ENCODE measurements around the gene GPR157.
"Not testable (repeated sequence)": the region's sequence is repeated elsewhere in the genome, so short reads cannot be mapped to it uniquely, and the experiment has no call there.

Gene GPR157

DNA sequence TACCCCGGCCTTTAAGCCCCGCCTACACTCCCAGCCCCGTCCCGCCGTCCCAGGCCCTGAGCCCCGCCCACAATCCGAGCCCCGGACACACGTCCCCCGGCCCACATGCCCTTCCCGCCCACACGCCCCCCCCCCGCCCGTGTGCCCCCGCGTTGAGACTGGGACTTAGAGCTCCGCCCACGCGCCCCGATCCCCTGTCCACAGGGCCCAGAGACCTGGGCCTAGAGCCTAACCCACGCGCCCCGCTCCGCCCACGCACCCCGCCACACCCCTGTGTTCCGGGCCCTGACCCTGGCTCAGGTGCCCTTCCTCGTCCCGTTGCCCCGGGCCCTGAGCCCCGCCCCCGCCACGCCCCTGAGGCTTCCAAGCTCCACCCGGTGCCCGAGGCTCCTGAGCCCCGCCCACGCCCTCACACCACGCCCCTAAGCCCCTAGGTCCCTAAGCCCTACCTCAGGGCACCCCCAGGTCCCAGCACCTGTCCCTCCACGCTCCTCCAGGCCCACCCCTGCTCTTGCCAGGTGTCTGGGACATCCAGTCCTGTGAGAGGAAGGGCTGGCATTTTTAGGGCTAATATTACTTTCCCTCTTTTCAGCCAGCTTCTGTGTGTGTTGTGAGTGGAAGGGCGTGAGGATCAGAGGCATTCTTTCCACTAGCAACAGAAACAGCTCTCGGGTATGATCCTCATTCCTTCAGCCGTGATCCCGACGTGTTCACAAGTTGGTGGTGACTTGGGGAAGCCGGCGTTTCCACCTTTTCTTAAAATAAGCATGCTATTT, 552 bp upstream of the GPR157 start:
- H3K27me3 Mint-ChIP-seq: no peaks in the 10 kb centered on the region
- H3K27ac Mint-ChIP-seq: peak overlapping the region; percentile 11
- peaks cover 47% of the 10 kb centered on the region for H3K4me1 Mint-ChIP-seq (ENCODE audit: low read depth)
- H3K36me3 Mint-ChIP-seq: no peaks in the 10 kb centered on the region
- H3K9me3 Mint-ChIP-seq (ENCODE audit: low read depth): no peaks in the 10 kb centered on the region
- peak overlapping the region; percentile 62 for H3K4me3 Mint-ChIP-seq

DNA sequence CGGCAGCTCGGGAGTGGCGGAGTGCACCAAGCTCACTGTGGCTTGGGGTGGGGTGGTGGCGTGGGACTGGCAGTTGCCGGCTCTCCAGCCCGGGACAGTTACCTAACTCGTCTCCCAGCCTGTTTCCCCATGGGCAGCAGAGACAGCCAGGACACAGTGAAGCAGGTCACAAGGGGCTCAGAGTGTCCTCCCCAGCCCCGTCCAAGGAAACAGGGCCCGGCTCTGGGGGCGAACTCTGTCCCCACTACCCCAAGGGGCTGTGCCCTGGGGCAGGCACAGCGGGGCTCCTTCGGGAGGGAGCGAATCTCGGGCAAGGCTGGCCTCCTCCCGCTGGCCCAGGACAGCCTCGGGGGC, 759 bp downstream of the GPR157 start:
- peaks cover 48% of the 10 kb centered on the region for H3K4me1 Mint-ChIP-seq (ENCODE audit: low read depth)
- peak overlapping the region; percentile 30 for H3K27ac Mint-ChIP-seq
- H3K27me3 Mint-ChIP-seq: no peaks in the 10 kb centered on the region
- no peaks in the 10 kb centered on the region for H3K9me3 Mint-ChIP-seq (ENCODE audit: low read depth)
- H3K36me3 Mint-ChIP-seq: no peaks in the 10 kb centered on the region
- H3K4me3 Mint-ChIP-seq: peak overlapping the region; percentile 90

DNA sequence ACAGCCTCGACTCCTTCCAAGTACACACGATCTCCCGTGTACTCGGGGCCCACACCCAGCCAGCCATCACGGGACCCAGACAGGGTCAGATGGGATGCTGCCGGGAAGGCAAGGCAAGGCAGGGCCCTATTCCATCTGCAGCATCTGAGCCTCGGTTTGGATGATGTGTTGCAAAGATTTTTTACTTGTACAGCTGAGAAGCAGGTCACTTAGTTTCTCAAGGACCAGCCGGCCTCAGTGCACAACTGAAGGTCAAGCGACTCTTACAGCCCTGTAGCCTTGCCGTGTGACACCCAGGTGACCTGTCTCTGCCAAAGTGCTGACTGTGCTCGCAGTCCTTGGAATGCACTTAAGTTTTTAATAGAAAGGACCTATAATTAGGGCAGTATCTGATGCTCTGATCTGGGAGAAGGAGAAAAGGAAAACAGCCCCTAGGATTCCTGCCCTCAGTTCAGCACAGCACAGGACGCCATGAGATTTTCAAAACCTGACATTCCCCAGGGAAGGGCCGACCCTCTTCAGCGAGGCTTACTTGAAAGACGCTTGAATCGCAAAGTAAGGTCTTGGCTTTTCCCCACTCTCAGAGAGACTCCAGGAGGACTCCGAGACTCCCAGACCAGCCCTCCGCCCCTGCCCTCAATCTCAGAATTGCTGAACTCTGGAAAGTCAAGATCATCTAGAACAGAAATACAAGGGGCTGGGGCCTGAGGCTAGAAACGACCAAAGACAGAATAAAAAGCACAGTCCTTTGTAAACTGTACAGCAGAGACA, 1.3 kb downstream of the GPR157 start:
- Mint-ChIP-seq H3K4me3 (peak overlapping the region; percentile 90), H3K36me3 (no peaks in the 10 kb centered on the region), H3K27me3 (no peaks in the 10 kb centered on the region), H3K9me3 (ENCODE audit: low read depth) (no peaks in the 10 kb centered on the region), H3K27ac (peak overlapping the region; percentile 30), H3K4me1 (ENCODE audit: low read depth) (peaks cover 51% of the 10 kb centered on the region)

DNA sequence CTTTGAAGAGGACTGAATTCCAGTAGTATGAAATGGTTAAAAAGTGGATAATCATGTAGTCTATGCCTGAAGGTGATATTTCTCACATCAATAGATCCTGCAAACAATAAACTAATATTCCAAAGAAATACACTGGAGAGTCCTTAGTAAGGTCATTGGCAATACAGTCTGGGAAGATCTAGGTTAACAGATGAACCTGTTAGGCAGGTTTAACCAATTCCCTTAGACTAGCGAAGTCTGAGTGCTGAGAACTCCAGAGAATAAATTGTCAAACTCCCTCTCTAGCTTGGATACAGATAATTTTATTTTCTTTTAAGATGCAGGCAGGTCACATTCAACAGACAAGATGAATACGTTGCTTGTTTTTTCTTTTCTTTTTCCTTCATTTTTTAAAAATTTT, 2.4 kb downstream of the GPR157 start:
- Mint-ChIP-seq H3K27me3 (no peaks in the 10 kb centered on the region), H3K36me3 (no peaks in the 10 kb centered on the region), H3K9me3 (ENCODE audit: low read depth) (no peaks in the 10 kb centered on the region), H3K4me1 (ENCODE audit: low read depth) (peaks cover 55% of the 10 kb centered on the region), H3K4me3 (peak overlapping the region; percentile 30), H3K27ac (no peak overlapping the region)

DNA sequence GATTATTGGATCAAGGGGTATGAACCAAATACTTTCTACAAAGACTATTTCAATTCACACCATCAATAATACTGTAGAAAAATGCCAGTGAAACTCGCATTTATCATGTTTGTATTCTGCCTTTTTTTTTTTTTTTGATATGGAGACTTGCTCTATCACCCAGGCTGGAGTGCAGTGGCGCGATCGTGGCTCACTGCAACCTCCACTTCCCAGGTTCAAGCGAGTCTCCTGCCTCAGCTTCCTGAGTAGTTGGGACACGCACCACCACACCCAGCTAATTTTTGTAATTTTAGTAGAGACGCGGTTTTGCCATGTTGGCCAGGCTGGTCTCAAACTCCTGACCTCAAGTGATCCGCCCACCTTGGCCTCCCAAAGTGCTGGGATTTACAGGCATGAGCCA, 3.1 kb downstream of the GPR157 start:
- not testable (repeated sequence) for H3K27ac Mint-ChIP-seq; H3K4me3 Mint-ChIP-seq; H3K36me3 Mint-ChIP-seq; H3K27me3 Mint-ChIP-seq; H3K9me3 Mint-ChIP-seq (ENCODE audit: low read depth)
- peaks cover 54% of the 10 kb centered on the region for H3K4me1 Mint-ChIP-seq (ENCODE audit: low read depth)

DNA sequence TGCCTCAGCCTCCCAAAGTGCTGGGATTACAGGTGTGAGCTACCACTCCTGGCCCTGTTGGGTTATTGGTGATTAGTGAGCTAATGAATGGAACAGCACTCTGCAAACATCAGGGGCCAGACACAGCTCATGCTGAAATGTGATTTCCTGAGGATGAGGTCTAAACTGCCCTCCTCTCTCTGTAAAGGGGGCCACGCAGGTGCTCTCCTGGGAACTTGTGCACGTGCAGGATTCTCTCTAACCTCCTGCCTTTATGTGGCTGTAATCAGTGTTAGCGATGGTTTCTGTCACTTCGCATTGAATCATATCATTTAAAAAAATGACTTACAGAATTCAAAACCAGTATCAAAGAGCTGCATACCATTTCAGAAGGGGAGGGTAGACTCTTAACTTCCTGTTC, 3.6 kb downstream of the GPR157 start:
- peaks cover 54% of the 10 kb centered on the region for H3K4me1 Mint-ChIP-seq (ENCODE audit: low read depth)
- H3K9me3 Mint-ChIP-seq (ENCODE audit: low read depth): no peaks in the 10 kb centered on the region
- no peaks in the 10 kb centered on the region for H3K36me3 Mint-ChIP-seq

DNA sequence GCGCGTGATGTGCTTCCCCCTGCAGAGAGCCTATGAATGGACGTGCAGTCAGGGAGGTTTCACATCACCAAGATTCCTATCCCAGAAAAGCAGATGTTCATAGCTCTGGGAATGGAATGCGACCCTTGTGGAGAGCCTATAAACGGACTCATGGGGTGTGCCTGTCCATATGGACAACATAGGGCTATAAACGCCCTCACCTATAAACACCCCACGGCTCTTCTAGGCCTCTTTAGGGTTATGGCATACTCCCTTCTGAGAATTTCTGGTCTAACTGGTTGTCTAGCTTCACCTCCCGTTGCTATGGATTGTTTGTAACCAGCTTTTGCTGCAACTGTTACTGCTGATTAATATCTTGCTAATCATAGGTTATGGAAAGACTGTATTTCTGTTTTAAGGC, 4.5 kb downstream of the GPR157 start:
- H3K27me3 Mint-ChIP-seq; H3K4me3 Mint-ChIP-seq; H3K9me3 Mint-ChIP-seq (ENCODE audit: low read depth); H3K36me3 Mint-ChIP-seq; H3K27ac Mint-ChIP-seq: not testable (repeated sequence)
- peaks cover 47% of the 10 kb centered on the region for H3K4me1 Mint-ChIP-seq (ENCODE audit: low read depth)

More for the DNA sequence above, 3.6 kb downstream of the GPR157 start:
- Mint-ChIP-seq H3K27me3 (no peaks in the 10 kb centered on the region), H3K27ac (no peak overlapping the region), H3K4me3 (no peak overlapping the region)

DNA sequence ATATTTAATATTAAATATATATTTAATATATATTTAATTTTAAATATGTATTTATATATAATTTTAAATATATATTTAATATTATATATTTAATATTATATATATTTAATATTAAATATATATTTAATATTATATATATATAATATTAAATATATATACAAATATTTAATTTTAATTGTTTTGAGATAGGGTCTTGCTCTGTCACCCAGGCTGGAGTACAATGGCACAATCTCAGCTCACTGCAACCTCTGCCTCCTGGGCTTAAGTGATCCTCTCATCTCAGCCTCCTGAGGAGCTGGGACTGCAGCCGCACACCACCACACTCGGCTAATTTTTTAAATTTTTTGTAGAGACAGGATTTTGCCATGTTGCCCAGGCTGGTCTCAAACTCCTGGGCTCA, 5.2 kb downstream of the GPR157 start:
- H3K27ac Mint-ChIP-seq; H3K36me3 Mint-ChIP-seq; H3K27me3 Mint-ChIP-seq; H3K4me3 Mint-ChIP-seq; H3K9me3 Mint-ChIP-seq (ENCODE audit: low read depth): not testable (repeated sequence)
- H3K4me1 Mint-ChIP-seq (ENCODE audit: low read depth): peaks cover 47% of the 10 kb centered on the region

DNA sequence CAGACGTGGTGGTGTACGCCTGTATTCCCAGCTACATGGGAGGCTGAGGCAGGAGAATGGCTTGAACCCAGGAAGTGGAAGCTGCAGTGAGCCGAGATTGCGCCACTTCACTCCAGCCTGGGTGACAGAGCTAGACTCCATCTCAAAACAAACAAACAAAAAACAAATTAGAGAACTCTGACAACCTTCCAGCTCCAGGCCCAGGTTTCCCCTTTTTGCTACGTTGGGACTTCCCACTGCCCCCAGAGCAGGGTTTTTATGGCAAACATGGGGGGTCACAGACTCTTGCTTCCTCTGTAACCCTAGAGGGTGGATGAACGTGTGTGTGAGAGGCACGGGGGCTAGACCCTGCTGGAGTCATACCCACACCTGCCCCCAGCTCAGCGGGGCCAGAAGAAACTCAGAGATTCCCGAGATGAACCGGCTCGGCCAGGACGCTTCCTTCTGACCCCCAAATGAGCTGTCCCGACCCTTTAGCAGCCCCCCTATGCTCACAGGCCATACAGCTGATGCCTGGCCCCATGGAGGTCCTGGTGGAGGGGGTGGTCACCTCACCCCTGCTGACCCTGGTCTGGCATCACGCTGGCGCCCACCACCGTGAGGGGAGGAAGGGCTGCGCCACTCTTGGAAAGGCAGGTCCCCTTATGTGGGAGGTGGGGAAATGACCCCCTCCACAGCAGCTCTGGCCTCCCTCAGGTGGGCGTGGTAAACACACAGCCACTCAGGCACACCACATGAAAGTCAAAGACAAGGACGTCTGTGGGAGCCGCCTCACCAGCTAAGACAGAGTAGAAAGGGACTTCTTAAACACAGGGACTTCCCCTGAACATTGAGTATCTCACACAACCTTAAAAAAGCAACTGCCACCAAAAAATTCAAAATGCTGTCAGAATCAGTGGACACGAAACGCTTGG, 7.1 kb downstream of the GPR157 start:
- peak overlapping the region; percentile 70 for H3K4me3 Mint-ChIP-seq
- no peaks in the 10 kb centered on the region for H3K27me3 Mint-ChIP-seq
- H3K4me1 Mint-ChIP-seq (ENCODE audit: low read depth): peaks cover 34% of the 10 kb centered on the region
- no peaks in the 10 kb centered on the region for H3K36me3 Mint-ChIP-seq
- no peak overlapping the region for H3K27ac Mint-ChIP-seq
- H3K9me3 Mint-ChIP-seq (ENCODE audit: low read depth): no peaks in the 10 kb centered on the region

DNA sequence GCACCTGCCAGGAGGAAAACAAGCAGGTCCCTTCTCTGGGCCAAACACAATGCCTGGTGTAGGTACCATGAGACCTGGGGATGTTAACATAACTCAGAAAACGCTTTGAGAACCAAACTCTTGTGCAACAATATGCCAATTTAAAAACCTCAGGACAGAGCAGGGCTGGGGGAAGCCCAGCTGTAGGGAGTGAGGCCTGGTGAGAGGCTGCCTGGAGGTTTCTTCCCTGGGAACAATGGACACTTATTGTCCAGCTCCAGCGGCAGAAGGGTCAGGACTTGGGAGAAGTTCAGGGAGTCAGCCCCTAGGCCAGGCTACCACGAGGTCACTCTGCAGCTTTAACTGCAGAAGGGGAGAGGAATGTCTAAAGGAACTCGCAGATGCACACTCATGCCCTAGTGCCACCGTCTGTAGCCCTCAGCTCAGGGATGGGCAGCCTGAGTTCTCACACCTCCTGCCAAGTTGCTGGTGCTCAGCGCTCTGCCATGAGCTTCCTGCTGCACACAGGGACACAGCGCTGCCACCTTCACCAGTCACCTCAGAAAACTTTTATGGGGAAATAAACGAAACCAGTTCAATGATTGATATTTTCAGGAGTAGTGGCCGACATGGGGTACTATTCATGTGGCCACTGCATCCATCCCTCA, 8.5 kb downstream of the GPR157 start:
- Mint-ChIP-seq H3K4me1 (ENCODE audit: low read depth) (peaks cover 23% of the 10 kb centered on the region), H3K36me3 (no peaks in the 10 kb centered on the region), H3K27ac (no peak overlapping the region), H3K27me3 (no peaks in the 10 kb centered on the region), H3K4me3 (no peak overlapping the region), H3K9me3 (ENCODE audit: low read depth) (no peaks in the 10 kb centered on the region)

DNA sequence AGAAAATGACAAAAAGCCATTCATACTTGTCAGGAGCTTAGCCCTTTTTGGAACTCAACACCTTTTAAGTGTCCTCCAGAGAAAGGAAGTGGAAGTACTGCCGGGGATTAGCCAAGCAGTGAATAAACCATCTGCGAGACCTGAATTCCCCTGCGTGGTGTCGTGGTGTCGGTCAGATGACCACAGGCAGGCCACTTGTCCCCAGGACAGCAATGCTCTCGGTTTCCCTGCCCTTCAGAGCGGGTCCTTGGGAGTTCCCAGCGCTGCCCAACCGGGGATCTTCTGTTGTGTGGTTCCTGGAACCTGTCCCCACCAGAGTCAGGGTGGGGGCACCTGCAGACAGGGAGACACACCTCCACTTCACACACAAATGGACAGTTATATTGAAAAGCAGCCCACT, 9.2 kb downstream of the GPR157 start:
- Mint-ChIP-seq H3K36me3 (no peaks in the 10 kb centered on the region), H3K4me3 (no peak overlapping the region), H3K27ac (no peak overlapping the region), H3K27me3 (no peaks in the 10 kb centered on the region), H3K9me3 (ENCODE audit: low read depth) (no peaks in the 10 kb centered on the region), H3K4me1 (ENCODE audit: low read depth) (peaks cover 16% of the 10 kb centered on the region)

DNA sequence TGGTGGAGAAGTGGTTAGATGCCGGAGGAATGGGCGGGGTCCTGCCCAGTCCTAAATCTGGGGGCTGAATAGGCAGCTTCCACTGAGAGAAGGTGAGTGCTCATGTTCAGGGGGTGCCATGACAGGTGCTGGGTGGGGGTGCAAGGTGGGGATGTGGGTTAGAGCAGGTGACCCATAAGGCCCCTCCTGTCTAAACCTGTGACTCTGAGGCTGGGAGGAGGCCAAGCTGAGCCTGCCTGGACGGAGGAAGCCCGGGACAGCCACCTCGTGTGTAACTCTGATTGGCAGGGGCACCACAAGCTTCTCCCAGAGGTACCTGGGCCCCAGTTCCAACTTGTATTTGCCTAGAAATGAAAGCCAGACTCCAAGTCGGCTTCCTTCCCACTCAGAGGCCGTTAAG, 10.7 kb downstream of the GPR157 start:
- Mint-ChIP-seq H3K4me3 (no peak overlapping the region), H3K9me3 (ENCODE audit: low read depth) (no peaks in the 10 kb centered on the region), H3K36me3 (no peaks in the 10 kb centered on the region), H3K27me3 (no peaks in the 10 kb centered on the region), H3K27ac (no peak overlapping the region), H3K4me1 (ENCODE audit: low read depth) (peaks cover 13% of the 10 kb centered on the region)

DNA sequence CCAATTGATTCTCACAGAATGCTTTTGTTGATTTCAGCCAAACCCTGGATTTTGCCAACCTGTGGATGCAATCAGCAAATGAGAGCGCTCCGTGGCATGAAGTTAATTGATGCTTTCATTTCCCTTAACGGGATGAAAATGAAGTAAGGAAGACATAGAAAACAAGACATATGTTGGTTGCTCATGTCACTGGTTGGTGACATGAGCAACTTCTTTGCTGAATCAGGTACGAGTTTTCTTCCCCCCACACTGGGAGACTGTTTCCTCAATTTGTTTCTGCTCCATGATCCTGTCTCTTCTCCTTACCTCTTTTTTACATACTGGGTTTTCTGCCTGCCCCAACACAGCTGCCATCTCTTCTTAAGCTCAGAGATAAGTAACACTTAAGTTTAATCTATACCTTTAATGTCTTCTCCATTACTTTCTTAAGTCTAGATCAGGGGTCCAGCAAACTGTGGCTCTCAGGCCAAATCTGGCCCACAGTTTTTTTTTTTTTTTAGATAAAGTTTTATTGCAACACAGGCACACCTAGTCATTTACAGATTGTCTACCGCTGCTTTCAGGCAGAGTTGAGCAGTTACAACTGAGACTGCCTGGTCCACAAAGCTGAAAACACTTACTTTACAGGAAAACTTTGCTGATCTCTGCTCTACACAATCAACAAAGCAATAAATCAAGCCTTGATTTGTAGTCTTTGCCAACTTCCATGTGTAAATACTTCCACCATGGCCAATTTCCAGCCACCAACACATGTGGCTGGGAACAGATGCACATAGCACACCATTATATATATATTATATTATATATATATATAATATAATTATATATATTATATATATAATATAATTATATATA, 13.3 kb downstream of the GPR157 start:
- Mint-ChIP-seq H3K27ac (no peak overlapping the region), H3K4me3 (no peak overlapping the region), H3K9me3 (ENCODE audit: low read depth) (no peaks in the 10 kb centered on the region), H3K36me3 (peaks cover 2% of the 10 kb centered on the region), H3K27me3 (no peaks in the 10 kb centered on the region), H3K4me1 (ENCODE audit: low read depth) (no peaks in the 10 kb centered on the region)
